NCI-H1417 (cell line): ENCODE results near the gene PERM1.
"Not testable (repeated sequence)": the region's sequence is repeated elsewhere in the genome, so short reads cannot be mapped to it uniquely, and the experiment has no call there.

Source experiments
- DNase-seq, 3 experiments: peaks; one replicate each; lab custom pipeline; 2025; lab: John Stamatoyannopoulos, UW

Gene PERM1

DNA sequence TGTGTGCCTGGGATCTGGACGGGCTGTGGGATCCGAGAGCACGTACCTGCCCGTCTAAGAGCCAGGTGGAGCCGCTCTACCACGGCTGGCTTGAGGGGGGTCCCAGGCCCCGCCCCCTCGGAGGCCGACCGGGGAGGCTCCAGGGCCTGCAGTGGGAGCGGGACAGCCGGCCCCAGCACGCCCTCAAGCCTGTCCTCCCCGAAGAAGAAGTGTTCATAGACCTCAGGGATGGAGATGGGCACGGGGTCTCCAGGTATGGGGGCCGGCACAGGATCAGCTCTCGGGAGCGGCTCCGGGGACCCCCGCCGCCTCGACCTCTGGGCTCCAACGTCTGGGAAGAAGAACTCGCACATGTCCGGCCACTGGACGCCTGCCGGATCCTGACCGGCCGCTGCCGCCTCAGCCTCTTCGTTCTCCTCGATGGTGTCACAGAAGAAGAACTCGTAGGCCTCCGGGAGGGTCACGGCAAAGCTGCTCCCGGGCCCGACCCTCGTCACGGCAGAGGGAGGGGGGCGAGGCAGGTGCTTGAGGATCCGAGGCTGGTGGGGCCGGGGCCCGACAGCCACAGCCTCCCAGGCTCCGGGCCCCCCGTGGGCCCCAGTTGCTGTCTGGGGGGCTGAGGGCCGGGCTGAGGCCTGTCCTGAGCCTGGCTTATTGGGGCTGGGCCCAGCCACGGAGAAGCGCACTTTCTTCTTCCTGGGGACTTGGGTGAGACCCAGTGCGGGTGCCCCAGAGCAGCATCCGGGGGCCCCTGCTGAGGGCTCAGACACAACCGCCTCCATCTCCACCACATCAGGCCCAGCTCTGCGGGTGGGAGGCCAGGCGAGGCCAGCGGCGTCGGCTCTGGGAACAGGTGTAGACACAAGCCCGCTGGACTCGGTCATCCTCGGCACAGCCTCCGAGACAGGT lies 2.8 kb downstream of the PERM1 start:
- no peak for DNase-seq

DNA sequence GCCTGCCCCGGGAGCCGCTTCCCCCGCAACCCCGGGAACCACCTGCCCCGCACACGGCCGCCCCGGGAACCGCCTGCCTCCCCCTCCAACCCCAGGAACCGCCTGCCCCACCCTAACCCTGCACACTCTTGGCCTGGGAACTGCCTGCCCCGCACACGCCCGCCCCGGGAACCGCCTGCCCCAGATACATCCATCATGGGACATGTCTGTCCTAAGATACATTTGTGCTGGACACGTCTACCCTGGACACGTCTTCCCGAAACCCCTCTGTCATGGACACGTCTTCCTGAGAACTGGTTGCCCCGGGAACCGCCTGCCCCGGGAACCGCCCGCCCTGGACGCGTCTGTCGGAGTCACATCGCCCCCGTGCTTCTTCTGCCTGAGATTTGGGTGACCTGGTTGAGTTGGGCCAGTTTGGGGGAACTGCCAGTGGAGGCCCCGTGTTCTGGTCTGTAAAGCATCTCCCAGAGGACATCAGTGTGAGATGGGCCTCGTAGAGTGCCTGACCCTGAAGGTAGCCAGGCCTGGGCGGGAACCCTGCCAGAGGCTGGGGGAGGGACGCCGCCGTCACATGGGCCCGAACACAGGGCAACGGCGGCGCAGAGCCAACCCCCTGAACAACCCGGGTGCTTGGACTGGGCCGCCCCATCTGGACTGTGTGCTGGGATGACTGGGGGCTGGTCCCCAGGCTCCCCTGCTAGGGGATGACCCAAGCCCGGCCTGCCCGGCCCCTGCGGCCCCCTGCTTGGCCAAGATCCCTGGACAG lies 3.6 kb downstream of the PERM1 start:
- DNase-seq, result no peak

DNA sequence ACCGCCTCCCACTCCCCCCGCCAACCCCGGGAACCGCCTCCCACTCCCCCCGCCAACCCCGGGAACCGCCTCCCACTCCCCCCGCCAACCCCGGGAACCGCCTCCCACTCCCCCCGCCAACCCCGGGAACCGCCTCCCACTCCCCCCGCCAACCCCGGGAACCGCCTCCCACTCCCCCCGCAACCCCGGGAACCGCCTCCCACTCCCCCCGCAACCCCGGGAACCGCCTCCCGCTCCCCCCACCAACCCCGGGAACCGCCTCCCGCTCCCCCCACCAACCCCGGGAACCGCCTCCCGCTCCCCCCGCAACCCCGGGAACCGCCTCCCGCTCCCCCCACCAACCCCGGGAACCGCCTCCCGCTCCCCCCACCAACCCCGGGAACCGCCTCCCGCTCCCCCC lies 5.1 kb downstream of the PERM1 start:
- not testable (repeated sequence) for DNase-seq

DNA sequence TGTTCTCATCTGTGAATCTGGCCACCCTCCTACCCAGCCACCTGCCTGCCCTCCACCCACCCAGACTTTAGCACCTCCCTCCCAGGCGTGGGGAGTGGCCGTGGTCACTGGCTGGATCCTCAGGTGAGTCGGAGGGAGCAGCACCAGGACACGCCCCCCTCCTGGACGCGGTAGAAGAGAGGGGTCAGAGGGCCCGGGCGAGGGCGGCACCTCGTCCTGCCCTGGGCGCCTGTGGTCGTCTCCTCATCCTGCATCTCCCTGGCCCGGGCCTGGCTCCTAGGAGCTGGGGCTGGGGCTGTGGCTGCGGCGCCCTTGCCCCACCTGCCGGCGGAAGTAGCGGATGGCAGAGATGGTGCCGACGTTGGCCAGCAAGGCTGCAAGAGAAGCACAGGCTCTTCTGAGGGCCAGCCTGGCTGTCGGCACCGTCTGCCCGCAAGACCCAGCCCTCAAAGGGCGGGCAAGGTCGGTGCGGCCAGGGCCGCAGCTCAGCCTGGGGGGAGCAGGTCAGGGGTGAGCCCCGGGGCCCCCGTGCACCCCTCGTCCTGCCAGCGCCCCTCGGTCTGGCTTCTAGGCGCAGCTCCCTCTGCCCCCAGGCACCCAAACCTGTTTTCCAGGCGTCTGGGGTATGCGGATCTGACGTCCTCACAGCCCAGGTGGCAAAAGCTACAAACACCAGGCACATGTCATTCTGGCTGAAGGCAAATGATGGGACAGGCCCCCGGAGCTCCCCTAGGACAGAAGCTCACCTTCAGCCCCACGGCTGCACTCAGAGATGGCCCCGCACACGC lies 5.8 kb downstream of the PERM1 start:
- DNase-seq, result peak; percentile 78 to 83 (median 80)

DNA sequence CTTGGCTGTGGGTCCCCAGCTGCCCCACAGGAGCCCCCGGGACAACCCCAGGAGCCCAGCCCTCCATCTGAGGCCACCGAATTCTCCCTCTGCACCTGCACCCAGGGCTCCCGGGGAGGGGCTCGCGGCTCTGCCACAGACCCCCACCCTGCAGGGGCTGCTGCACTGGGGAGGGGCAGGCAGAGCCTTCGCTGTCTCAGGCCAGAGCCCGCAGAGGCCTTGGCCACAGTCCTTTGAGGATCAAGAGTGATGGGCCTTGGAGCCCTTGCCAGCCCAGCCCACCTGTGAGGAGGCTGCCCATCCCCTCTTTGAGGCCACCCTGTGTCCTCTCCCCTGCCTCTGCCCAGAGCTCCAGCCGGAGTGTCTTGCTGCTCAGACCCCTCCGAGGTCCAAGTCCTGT lies 6.5 kb downstream of the PERM1 start:
- no peak for DNase-seq

DNA sequence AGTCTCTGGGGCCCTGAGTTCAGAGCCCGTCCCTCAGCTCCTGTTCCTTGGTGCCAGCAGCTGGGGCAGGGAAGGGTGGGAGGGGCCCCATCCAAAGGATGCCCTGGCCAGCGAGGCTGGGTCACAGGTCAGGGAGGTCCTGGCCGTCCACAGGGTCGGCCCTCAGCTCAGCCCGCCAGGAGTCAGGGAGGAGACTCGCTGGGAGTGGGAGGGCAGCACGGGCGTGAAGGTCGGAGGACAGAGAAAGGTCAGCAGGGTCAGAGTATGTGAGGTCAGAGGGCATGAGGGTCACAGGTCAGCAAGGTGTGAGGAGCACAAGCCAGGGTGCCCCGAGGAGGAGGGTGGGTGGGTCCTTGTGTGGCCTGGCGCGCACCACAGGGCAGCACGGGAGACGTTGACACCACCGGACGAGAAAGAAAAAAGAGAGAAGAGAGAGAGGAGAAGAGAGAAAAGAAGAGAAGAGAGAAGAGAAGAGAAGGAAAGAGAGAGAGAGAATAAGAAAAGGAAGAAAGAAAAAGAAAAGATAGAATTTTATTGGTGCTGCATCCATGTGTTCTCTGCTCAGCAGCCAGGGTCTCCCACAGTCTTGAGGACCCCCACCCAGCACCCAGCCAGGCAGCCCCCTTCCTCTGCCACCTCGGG lies 7.1 kb downstream of the PERM1 start:
- DNase-seq, result no peak

DNA sequence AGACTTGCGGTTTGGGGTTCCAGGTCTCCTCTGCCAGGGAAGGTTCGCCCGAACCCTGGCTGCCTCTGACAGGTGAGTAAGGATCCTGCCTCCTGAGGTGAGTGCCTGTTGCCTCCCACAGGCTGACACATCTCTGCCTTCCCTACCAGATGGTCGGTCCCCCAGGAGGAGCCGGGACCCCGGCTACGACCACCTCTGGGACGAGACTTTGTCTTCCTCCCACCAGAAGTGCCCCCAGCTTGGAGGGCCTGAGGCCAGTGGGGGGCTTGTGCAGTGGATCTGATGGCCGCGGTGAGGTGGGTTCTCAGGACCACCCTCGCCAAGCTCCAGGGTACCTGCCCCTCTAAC lies 7.6 kb downstream of the PERM1 start:
- no peak for DNase-seq

DNA sequence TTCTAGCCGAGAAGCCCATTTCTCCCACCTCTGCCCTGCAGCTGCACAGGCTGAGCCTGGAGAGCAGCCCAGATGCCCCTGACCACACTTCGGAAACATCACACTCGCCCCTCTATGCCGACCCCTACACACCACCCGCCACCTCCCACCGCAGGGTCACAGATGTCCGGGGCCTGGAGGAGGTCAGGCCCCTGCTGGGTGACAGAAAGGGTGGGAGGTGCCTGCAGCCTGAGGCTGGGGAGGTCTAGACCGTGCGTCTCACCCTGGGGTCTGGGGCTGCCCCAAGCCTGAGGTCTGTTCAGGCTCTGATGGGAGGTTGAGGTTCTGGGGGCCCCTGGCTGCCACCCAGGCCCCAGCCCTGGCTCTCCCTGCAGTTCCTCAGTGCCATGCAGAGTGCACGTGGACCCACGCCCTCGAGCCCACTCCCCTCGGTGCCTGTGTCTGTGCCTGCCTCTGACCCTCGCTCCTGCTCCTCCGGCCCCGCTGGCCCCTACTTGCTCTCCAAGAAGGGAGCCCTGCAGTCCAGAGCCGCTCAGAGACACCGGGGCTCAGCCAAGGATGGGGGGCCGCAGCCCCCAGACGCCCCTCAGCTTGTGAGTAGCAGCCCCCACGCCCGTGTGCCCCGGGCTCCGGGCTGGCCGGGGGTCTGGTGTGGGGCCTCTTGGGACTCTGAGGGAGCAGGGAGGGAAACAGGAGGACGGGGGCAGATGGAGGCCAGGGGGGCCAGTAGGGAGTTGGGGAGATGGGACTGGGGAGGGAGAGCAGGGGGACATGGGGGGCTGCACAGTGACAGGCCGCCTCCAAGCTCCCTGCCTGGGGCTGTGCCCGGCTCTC lies 8.2 kb downstream of the PERM1 start:
- DNase-seq, result no peak

DNA sequence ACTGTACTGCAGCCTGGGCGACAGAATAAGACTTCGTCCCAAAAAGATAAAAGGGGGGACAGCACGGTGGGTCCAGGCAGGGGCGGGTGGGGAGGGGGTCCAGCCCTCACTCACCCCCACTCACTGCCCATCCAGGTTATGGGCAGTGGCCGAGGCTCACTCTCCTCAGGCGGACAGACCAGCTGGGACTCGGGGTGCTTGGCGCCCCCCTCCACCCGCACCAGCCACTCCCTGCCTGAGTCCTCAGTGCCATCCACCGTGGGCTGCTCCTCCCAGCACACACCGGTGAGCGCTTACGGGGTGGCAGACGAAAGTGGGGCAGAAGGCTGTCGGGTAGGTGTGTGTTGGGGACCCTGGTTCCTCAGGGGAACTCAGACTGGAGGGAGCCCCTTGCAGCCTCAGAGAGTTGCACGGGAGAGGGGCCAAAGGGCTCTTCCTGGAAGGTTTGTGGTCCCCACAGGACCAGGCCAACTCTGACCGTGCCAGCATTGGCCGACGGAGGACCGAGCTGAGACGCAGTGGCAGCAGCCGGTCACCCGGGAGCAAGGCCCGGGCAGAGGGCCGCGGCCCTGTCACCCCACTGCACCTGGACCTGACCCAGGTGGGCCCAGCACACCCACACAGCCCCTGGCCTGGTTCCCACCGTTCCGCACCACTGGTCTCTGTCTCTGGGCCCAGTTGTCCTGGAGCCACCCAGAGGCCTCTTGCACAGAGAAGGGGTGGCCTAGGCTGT lies 9.0 kb downstream of the PERM1 start:
- DNase-seq, result no peak

DNA sequence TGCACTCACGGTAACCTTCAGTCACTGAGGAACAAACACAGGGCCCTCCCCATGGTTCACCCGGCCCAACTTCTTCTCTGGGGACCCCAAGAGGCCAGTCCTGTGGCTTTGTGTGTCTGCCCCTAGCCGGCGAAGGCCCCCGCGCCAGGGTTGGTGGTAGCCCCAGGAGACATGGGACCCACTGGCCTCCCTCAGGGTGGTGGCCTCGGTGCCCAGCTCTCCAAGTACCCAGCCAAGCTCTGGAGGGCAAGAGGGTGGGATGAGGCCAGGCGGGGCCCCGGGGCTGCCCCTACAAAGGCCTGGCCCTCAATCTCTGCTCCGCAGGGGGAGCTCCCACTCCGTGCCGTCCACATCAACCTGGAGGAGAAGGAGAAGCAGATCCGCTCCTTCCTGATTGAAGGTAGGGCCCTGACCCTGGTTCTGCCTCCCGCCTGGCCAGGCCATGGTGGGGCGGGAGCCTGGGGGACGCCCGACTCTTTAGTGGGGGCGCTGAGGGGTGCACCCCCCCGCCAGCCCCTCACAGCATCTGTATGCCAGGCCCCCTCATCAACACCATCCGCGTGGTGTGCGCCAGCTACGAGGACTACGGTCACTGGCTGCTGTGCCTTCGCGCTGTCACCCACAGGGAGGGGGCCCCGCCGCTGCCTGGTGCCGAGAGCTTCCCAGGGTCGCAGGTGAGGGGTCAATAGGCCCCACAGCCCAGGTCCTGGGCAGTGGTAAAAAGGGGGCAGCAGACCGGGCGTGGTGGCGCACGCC lies 10.0 kb downstream of the PERM1 start:
- DNase-seq, result no peak

DNA sequence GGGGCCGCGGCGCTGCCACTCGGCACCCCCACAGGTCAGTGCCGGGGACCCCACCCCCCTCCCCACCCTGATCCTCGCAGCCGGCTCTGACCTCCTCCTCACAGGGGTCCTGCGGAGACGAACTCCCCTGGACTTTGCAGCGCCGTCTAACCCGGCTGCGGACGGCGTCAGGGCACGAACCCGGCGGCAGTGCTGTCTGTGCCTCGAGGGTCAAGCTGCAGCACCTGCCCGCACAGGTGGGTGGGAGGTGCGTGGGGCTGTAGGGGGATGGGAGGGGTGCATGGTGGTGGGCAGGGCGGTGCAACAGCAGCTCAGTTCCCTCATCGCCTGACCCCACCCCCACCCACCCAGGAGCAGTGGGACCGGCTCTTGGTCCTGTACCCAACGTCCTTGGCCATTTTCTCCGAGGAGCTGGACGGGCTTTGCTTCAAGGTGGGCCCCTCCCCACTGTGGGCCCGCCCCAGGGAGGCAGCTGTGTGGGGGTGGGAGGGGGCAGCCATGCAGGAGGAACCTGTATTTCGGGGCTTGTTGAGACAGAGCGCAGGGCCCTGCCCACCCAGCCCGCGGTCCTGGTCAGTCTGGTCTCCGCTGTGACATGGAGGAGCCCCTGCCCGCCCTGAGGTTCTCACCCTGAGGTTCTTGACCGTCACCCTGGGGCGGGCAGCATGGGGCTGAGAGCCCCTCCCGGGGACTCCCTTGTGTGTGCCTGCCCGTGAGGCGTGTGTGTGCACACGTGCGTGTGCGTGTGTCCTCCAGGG lies 10.7 kb downstream of the PERM1 start:
- DNase-seq, result peak in 1 of 3 experiments; percentile 11

DNA sequence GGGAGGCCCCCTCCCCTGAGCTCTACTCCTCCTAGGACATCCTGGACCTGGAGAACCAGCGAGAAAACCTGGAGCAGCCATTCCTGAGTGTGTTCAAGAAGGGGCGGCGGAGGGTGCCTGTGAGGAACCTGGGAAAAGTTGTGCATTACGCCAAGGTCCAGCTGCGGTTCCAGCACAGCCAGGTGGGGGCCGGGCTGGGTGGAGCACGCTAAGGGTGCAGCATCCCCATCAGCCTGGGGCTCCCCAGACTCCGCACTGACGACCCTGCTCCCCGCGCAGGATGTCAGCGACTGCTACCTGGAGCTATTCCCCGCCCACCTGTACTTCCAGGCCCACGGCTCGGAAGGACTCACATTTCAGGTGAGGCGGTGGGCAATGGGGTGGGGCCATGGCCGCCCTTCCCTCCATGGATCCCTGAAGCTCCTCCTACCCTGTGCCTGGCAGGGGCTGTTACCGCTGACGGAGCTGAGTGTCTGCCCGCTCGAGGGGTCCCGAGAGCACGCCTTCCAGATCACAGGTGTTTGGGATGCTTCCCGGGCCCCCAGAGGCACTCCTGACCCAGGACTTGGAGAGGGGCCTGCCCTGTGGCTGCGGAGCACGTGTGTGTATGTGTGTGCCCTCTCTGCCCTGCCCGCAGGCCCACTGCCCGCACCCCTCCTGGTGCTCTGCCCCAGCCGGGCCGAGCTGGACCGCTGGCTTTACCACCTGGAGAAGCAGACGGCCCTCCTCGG lies 11.5 kb downstream of the PERM1 start:
- DNase-seq, result no peak

DNA sequence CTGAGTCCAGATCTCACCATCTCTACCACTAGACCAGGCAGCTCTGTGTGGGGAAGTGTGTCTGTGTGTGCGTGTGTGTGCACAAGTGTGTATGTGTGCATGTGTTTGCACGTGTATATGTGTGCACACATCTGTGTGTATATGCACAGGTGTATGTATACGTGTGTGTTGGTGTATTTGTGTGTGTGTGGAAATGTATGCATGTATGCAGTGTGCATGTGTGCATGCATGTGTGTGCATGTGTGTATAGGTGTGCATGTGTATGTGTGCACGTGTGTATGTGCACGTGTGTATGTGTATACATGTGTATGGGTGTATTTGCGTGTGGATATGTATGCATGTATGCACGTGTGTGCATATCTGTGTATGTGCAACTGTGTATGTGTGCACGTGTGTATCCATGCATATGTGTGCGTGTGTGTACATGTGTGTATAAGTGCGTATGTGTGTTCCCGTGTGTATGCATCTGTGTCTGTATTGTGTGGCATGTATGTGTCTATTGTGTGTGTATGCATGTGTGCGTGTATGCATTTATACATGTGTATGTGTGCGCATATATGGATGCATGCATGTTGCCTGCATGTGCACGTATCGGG lies 12.5 kb downstream of the PERM1 start:
- DNase-seq, result no peak

DNA sequence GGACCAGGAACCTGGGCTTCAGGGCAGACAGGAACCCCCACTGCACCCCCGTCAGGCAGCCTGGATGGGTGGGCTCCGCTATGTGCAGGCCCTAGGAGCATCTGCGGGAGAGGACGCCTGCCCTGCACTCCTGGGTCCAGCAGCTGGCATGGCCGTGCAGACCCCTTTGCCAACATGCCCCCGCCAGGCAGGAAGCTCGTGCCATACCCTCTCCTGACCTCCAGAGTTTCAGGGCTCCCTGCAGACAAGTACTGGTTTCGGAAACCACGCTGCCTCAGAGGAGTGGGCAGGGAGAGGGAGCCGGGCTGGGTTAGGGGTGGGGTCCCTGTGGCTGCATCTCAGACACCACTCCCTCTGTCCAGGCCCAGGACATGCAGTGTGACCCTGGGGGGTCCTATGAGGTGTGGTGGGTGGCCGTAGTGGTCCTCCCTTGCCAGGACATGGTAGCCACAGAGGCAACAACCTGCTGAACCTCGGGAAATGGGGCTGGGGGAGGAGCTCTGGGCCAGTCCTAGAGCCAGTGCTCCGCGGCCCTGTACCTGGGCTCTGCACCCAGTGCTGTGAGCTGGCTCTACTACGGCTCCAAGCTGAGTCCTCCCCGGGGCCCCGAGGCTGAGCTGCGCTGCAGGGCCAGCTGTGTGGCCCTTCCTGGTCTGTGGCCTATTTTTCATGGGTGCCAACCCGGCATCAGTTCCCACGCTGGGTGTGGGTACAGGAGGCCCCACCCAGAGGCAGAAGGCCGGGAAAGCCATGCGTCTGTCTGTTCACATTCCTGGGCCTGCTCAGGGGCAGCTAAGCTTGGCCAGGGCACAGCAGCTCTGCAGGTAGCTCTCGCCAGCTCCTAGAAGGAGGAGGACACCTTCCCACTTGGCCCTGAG lies 14.2 kb downstream of the PERM1 start:
- DNase-seq, result no peak

DNA sequence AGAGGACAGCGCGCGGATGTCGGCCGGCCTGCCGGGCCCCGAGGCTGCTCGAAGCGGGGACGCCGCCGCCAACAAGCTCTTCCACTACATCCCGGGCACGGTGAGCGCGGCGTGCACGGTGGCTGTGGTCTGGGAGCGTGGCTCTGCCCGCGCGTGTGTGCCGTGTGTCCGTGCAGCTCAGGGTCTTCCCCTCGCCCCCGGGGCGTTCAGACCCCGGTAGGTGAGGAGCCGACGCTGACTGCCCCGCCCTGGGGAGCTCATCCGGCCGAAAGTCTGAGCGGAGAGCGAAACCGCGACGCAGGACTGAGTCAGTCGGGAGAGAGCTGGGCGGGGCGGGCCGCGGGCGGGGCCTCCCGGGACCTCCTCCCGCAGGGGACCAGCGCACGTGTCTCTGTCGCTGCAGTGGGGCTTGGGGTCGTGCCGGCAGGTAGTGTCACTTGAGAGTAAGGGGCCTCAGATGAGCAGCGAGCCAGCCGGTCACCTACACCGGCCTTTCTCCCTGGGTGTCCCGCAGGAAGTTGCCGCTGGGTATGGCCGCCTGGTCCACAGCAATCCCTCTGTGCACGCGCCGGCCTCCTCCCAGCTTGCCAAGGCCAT lies 15.1 kb downstream of the PERM1 start:
- DNase-seq, result peak; percentile 26 to 54 (median 31)

DNA sequence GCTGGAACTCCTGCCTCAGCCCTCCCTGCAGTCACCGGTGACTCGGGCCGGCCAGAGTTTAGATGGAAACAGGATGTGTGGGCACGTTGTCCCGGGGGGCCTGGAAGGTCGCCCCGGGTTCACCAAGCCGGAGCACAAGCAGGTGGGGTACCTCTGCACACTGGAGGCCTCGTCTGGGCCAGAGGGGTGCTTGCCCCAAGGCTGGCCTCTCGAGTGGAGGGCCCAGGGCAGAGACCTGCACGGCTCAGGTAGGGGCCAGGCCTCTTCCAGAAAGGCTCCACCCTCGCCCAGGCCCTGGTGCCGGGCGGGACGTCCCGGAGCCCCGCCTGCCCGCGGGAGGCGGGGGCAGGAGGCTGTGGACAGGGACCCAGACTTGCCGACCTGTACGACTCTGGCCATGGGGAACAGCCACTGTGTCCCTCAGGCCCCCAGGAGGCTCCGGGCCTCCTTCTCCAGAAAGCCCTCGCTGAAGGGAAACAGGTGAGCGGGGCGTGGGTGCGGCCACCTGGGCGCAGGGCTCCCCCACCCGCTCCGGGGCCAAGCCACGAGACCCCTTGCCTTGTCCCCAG lies 15.7 kb downstream of the PERM1 start, which contains the start of gene PLEKHN1:
TSS of gene PLEKHN1 (plus strand) at position 348 of the 569 bp plus-strand sequence. CDS start at position 398, 50 bp downstream.
- DNase-seq, result no peak
